ENCODE data around the gene CHGA.

Gene CHGA

GRCh38 chr14:92958373-92959188 is 35.6 kb downstream of the CHGA start:
- Histone ChIP-seq H3K4me3 (no peak overlapping the region), H3K27ac (no peak overlapping the region)
- no peak for DNase-seq (ENCODE audit: low spot score)

GRCh38 chr14:92959189-92959531 is 36.2 kb downstream of the CHGA start:
- Histone ChIP-seq H3K4me3 (no peak overlapping the region), H3K27ac (no peak overlapping the region)
- DNase-seq (ENCODE audit: low spot score): no peak
- TF ChIP-seq CTCF (IDR thresholded peaks at IDR 0.05): no peak

More at GRCh38 chr14:92958373-92959188, 35.6 kb downstream of the CHGA start:
- TF ChIP-seq CTCF (IDR thresholded peaks at IDR 0.05): no peak

GRCh38 chr14:92959761-92960680 is 37.1 kb downstream of the CHGA start:
- TF ChIP-seq CTCF (IDR thresholded peaks at IDR 0.05): no peak
- DNase-seq (ENCODE audit: low spot score): no peak
- Histone ChIP-seq H3K4me3 (no peak overlapping the region), H3K27ac (no peak overlapping the region)

- no peak for TF ChIP-seq CTCF (IDR thresholded peaks at IDR 0.05)
- no peak overlapping the region for H3K4me3 ChIP-seq
- no peak overlapping the region for H3K27ac ChIP-seq
Observed at GRCh38 chr14:92960706-92961566, 38.0 kb downstream of the CHGA start.

GRCh38 chr14:92961567-92961855 is 38.6 kb downstream of the CHGA start:
- Histone ChIP-seq H3K4me3 (no peak overlapping the region), H3K27ac (no peak overlapping the region)
- no peak for DNase-seq (ENCODE audit: low spot score)
- TF ChIP-seq CTCF (IDR thresholded peaks at IDR 0.05): no peak

More at GRCh38 chr14:92960706-92961566, 38.0 kb downstream of the CHGA start:
- no peak for DNase-seq (ENCODE audit: low spot score)

- no peak overlapping the region for H3K4me3 ChIP-seq
- H3K27ac ChIP-seq: no peak overlapping the region
- no peak for DNase-seq (ENCODE audit: low spot score)
- TF ChIP-seq CTCF (IDR thresholded peaks at IDR 0.05): no peak
Observed at GRCh38 chr14:92962031-92962830, 39.3 kb downstream of the CHGA start.
